Left ventricle myocardium inferior (tissue), 1 donor: Measurements from ENCODE around the gene L1CAM. TPM values are rescaled to one million over a fixed set of nuclear protein-coding genes. Genes with fewer than 3 reads are reported as not detected.

Source experiments
- DNase-seq: peaks from one replicate; pipeline ENCODE4 v3.0.0-alpha.2; 2020
- H3K27ac ChIP-seq: fragments of 200-600 bp; replicated peaks from 2 replicates; pipeline ENCODE4 v1.8.0; 2021
- H3K27me3 ChIP-seq: fragments of 200-600 bp; 2 replicates; pipeline ENCODE4 v1.8.0; 2021; ENCODE audit warnings: low read depth
- H3K36me3 ChIP-seq: fragments of 200-600 bp; 2 replicates; pipeline ENCODE4 v1.8.0; 2021
- H3K4me1 ChIP-seq: fragments of 200-600 bp; 2 replicates; pipeline ENCODE4 v1.8.0; 2021
- H3K4me3 ChIP-seq: fragments of 200-600 bp; 2 replicates; pipeline ENCODE4 v1.8.0; 2021; ENCODE audit warnings: mild to moderate bottlenecking, moderate library complexity
- H3K9me3 ChIP-seq: fragments of 200-600 bp; replicated peaks from 2 replicates; pipeline ENCODE4 v1.8.0; 2021
- intact Hi-C: fragments of 100-400 bp; cut with micrococcal nuclease; formaldehyde crosslinking; loops from one replicate; pipeline ENCODE4 v1.11.0; 2022
- total RNA-seq: library from RNA; stranded (reverse); fragmentation: NEBNext Ultra II Directional; extraction: Animal tissue kit (Norgen Biotek cat#: 25700); gene quantifications from one replicate; pipeline ENCODE4 v1.2.1, GENCODE V29; 2021
- TF ChIP-seq, protein P1 (sequence below): fragments of 200-600 bp; IDR thresholded peaks from 2 replicates; pipeline ENCODE4 v1.8.0; 2021; ENCODE audit warnings: antibody characterized with exemption, mild to moderate bottlenecking, borderline replicate concordance
- donor health status: DM: no; HTN: yes; CAD: no; lungs with severe emphysema.

Gene L1CAM
- total RNA-seq, 1 donor from 2014 or later = 4.0 TPM

DNA sequence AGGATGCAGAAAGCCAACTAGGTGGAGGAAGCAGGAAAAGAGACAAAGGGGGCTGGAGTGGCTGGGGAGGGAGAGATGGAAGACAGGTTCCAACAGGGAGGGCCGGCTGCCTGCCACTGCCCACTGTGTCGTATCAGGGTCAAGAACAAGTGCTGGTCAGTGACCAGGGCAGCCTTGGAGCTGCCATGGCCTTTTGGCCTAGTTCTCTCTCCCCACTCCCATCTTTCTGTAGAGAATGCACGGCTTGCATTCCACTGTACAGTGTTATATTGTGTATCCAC is 11.9 kb downstream of the L1CAM start:
- H3K36me3 ChIP-seq = no peaks in the 10 kb centered on the region
- intact Hi-C loops = no loop called here
- peaks cover 32% of the 10 kb centered on the region for H3K27me3 ChIP-seq
- H3K27ac ChIP-seq = no peak overlapping the region
- TF ChIP-seq, protein P1, sequence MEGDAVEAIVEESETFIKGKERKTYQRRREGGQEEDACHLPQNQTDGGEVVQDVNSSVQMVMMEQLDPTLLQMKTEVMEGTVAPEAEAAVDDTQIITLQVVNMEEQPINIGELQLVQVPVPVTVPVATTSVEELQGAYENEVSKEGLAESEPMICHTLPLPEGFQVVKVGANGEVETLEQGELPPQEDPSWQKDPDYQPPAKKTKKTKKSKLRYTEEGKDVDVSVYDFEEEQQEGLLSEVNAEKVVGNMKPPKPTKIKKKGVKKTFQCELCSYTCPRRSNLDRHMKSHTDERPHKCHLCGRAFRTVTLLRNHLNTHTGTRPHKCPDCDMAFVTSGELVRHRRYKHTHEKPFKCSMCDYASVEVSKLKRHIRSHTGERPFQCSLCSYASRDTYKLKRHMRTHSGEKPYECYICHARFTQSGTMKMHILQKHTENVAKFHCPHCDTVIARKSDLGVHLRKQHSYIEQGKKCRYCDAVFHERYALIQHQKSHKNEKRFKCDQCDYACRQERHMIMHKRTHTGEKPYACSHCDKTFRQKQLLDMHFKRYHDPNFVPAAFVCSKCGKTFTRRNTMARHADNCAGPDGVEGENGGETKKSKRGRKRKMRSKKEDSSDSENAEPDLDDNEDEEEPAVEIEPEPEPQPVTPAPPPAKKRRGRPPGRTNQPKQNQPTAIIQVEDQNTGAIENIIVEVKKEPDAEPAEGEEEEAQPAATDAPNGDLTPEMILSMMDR = no peak
- H3K9me3 ChIP-seq = no peaks in the 10 kb centered on the region
- no peak overlapping the region for H3K4me3 ChIP-seq
- no peaks in the 10 kb centered on the region for H3K4me1 ChIP-seq
- DNase-seq = no peak

DNA sequence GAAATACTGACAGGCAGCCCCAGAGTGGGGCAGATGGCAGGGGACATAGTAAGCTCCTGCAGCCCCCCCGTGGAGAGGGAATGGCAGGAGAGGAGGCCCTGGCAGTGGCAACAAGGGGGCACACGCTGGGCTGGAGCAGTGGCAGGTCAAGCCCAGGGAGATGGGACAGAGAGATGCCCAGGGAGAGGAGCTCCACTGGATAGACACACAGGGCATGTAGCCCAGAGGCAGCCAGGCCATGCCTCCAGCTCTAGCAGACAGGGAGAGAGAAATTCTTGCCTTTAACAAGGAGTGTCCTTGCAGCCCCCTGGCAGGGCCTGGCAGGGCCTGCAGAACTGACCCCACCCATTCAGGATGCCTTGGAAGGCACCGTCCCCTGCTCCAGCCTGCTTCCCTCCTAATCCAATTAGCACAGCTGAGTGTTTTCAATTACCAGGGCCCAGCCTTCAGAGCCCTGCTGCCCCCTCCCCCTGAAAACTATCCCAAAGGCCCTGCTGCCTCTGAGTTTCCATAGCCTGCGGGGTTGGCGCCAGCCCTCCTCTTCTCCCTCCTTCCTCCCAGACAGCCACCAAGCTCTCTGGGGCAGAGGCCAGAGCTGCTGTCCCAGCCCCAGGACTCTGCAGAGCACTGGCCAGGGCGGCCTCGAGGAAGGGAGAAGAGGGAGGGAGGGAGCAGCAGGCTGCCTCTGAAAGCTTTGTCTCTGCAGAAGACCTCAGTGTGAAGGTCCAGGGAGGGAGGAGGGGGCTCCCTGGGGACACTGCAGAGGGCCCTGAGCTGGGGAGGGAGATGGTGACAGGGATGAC is 12.5 kb downstream of the L1CAM start:
- TF ChIP-seq, protein P1 = no peak
- H3K27ac ChIP-seq = no peak overlapping the region
- no peak overlapping the region for H3K4me3 ChIP-seq
- H3K9me3 ChIP-seq = no peaks in the 10 kb centered on the region
- no peaks in the 10 kb centered on the region for H3K4me1 ChIP-seq
- intact Hi-C loops = no loop called here
- H3K36me3 ChIP-seq = no peaks in the 10 kb centered on the region
- H3K27me3 ChIP-seq = peaks cover 28% of the 10 kb centered on the region
- no peak for DNase-seq

DNA sequence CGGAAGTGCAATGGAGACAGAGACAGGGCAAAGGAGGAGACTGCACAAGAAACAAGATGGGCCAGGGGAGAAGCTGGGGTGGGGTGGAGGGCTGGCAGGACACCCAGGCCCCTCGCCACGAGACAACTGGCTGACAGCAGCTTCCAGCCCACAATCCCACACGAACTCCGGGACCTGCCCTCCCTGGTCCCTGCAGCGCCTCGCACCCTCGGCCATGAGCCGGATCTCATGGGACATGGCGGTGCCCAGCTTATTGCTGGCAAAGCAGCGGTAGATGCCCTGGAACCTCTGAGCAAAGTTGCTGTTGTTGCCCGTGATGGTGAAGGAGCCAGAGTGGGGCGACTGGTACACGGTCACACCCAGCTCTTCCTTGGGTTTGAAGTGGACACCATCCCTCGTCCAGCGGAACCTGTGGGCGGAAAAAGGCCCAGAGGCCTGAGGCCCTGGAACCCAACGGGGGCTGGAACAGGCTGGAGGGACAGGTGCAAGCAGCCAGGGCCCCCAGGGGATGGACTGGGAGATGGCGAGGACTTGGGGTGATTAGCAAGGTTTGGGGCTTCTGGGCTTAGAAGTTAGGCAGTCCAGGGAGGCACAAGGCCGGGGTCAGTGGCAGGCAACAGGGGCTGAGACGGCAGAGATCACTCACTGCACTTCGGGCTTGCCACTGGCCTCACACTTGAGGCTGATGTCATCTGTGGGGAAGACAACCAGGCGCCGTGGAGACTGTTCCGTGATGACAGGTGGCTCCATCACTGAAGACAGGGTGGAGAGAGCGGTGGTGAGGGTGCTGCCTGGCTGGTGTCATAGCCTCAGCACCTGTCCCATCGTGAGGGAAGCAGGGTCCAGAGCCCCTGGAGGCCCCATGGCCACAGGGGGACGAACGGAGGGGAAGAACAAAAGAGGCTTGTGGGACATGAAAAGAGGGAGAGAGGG is 13.8 kb downstream of the L1CAM start:
- H3K27me3 ChIP-seq = peaks cover 15% of the 10 kb centered on the region
- TF ChIP-seq, protein P1 = no peak

DNA sequence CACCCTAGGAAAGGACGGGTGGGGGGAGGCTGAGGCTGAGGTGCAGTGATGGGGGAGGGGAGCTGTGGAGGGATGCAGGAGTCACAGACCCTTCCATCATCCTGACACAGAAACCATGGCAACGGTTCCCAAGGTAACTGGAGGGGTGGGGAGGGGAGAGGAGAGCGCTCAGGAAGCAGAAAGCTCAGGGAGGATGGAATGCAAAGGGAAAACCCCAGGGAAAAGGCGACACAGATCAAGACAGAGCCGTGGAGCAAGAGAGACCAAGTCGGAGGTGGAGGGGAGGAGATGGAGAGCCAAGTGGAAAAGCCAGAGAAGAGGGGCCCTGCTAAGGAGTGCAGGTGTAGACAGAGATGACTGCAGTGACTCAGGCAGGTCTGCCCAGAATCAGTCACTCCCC is 14.5 kb downstream of the L1CAM start:
- Histone ChIP-seq H3K27ac (no peak overlapping the region), H3K27me3 (peaks cover 10% of the 10 kb centered on the region), H3K4me1 (no peaks in the 10 kb centered on the region), H3K36me3 (no peaks in the 10 kb centered on the region), H3K9me3 (no peaks in the 10 kb centered on the region), H3K4me3 (no peak overlapping the region)
- DNase-seq = no peak
- TF ChIP-seq, protein P1 = no peak
- intact Hi-C loops = no loop called here

More for the DNA sequence above, 13.8 kb downstream of the L1CAM start:
- DNase-seq = no peak
- Histone ChIP-seq H3K9me3 (no peaks in the 10 kb centered on the region), H3K4me3 (no peak overlapping the region), H3K36me3 (no peaks in the 10 kb centered on the region), H3K27ac (no peak overlapping the region), H3K4me1 (no peaks in the 10 kb centered on the region)
- intact Hi-C loops = no loop called here

DNA sequence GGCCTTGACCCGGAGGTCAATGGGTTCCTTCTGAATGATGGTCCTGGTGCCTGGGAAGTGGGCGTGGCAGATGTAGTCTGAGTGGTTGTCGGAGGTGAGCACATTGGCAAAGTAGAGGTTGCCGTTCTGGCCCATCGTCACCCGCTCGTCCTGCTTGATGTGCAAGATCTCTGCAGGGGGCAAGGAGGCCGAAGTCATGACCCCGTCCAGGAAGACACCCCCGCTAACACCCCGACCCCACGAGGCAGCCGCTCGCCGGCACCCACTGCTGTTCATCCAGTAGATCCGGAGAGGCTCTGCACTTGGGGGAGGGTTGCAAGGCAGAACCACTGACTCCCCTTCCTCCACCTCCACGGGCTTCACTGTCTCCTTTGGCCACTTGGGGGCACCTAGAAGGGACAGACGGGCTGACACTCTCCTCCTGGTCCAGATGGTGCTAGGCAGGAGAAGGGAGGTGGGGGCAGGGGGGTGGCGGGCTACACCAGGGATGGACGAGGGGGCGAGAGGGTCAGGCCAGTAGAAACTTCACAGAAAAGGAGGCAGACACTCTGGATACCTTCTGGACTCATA is 15.1 kb downstream of the L1CAM start:
- no peaks in the 10 kb centered on the region for H3K4me1 ChIP-seq
- no peaks in the 10 kb centered on the region for H3K36me3 ChIP-seq
- no peaks in the 10 kb centered on the region for H3K9me3 ChIP-seq
- peaks cover 5% of the 10 kb centered on the region for H3K27me3 ChIP-seq
- H3K27ac ChIP-seq = no peak overlapping the region
- no peak for DNase-seq
- intact Hi-C loops = no loop called here
- TF ChIP-seq, protein P1 = no peak
- no peak overlapping the region for H3K4me3 ChIP-seq
